ENCODE results near the gene PTPRF. TPM values are rescaled to one million over a fixed set of nuclear protein-coding genes. Genes with fewer than 3 reads are reported as not detected.

Gene PTPRF
- total RNA-seq, 2 donors from 2014 or later, result 7.4 to 27.7 TPM

DNA sequence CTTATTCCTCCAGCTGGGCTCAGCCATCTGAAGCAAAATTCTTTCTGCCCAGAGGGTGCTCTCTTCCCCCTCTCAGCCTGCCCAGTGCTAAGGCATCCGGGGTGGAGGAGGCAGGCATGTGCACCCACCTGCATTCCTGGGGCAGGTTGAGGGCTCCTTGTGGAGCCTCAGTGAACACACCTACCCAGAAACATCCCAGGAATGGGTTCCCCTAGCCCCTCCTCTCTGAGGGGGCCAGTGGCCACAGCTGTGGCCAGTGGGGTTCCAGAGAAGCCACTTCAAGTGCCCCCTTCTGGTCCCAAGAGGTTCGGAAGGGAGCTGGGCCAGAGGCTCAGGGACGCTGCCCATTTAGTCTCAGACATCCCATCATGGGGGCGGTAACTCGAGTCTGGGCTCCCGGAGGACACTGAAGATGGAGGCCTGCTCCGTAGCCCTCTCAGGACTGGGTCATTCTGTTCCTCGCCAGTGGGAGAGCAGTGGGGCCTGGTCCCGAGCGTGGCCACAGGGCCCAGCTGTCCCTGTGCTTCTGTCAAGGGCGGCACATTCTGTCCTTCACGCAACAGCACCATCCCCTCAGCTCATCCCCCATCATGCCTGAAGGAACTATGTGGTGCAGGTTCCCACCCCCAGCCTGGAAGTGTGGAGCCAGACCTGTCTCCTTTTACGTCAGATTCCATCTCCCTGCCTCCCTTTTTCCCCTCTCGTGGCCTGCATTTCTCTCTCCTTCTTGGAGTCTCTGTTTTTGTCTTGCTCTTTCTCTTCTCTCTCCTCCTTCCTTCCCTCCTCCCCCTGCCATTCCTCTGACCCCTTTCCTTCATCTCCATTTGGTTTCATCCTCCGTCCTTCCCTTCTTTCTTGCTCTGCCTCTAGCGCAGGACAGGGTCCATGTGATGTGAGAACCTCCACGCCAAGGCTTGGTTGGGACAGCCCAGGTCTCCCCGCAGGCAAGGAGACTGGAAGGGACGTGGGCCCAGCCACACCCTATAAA is 69.6 kb downstream of the PTPRF start:
- no peaks in the 10 kb centered on the region for H3K4me1 ChIP-seq
- TF ChIP-seq, protein P1, sequence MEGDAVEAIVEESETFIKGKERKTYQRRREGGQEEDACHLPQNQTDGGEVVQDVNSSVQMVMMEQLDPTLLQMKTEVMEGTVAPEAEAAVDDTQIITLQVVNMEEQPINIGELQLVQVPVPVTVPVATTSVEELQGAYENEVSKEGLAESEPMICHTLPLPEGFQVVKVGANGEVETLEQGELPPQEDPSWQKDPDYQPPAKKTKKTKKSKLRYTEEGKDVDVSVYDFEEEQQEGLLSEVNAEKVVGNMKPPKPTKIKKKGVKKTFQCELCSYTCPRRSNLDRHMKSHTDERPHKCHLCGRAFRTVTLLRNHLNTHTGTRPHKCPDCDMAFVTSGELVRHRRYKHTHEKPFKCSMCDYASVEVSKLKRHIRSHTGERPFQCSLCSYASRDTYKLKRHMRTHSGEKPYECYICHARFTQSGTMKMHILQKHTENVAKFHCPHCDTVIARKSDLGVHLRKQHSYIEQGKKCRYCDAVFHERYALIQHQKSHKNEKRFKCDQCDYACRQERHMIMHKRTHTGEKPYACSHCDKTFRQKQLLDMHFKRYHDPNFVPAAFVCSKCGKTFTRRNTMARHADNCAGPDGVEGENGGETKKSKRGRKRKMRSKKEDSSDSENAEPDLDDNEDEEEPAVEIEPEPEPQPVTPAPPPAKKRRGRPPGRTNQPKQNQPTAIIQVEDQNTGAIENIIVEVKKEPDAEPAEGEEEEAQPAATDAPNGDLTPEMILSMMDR (IDR thresholded peaks at IDR 0.05), result no peak
- H3K27ac ChIP-seq, result no peak overlapping the region
- no peak for DNase-seq (ENCODE audit: low spot score)
- H3K36me3 ChIP-seq, result no peaks in the 10 kb centered on the region
- no peaks in the 10 kb centered on the region for H3K27me3 ChIP-seq
- H3K9me3 ChIP-seq, result no peaks in the 10 kb centered on the region
- H3K4me3 ChIP-seq, result no peak overlapping the region

DNA sequence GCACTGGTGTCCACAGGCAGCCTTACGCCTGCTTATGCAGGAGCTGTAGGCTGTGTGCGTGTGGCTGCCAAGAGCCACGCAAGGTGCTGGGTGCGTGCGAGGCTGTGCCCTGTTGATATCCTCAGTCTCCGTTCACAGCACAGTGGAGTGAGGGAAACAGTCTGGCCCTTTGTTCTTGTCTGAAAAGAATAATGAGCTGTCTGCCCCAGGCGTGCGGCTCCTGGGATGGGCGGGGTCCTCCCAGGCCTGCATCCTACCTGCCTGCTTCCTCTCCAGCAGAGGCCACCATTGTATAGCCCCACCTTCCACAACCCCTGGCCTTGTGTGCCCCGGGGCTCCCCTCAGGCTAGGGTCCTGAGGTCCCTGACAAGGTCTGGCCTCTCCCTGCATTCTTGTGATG is 72.3 kb downstream of the PTPRF start:
- no peak for DNase-seq (ENCODE audit: low spot score)
- H3K27me3 ChIP-seq, result no peaks in the 10 kb centered on the region
- H3K27ac ChIP-seq, result no peak overlapping the region
- no peaks in the 10 kb centered on the region for H3K9me3 ChIP-seq
- H3K4me1 ChIP-seq, result no peaks in the 10 kb centered on the region
- H3K4me3 ChIP-seq, result no peak overlapping the region
- TF ChIP-seq, protein P1 (IDR thresholded peaks at IDR 0.05), result no peak
- no peaks in the 10 kb centered on the region for H3K36me3 ChIP-seq

DNA sequence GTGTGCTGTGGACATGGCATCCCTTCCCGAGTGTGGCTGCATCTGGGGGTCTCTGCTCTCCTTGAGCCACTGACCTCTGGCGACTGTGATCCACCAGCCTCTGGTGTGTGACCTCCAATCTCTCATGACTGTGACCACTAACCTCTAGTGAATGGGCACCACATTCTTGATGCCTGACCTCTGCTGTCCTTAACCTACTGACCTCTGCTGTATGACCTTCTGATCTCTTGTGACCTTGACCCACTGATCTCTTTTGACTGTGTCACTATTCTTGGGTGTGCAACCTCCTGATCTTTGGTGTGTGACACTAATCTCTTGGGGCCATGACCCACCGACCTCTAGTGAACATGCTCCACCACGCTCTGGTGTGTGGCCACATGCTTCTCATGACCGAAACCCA is 73.5 kb downstream of the PTPRF start:
- H3K27me3 ChIP-seq, result no peaks in the 10 kb centered on the region
- H3K36me3 ChIP-seq, result no peaks in the 10 kb centered on the region
- TF ChIP-seq, protein P1 (IDR thresholded peaks at IDR 0.05), result no peak
- no peak for DNase-seq (ENCODE audit: low spot score)
- H3K4me1 ChIP-seq, result no peaks in the 10 kb centered on the region
- no peak overlapping the region for H3K4me3 ChIP-seq
- no peaks in the 10 kb centered on the region for H3K9me3 ChIP-seq
- H3K27ac ChIP-seq, result no peak overlapping the region

DNA sequence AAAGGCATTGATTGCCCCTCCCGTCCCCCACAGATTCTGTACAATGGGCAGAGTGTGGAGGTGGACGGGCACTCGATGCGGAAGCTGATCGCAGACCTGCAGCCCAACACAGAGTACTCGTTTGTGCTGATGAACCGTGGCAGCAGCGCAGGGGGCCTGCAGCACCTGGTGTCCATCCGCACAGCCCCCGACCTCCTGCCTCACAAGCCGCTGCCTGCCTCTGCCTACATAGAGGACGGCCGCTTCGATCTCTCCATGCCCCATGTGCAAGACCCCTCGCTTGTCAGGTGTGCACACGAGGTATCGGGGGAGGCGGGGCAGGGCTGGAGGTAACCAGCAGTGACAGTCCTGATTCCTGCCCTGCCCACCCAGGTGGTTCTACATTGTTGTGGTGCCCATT is 74.5 kb downstream of the PTPRF start:
- Histone ChIP-seq H3K4me1 (no peaks in the 10 kb centered on the region), H3K36me3 (peaks cover 2% of the 10 kb centered on the region), H3K27me3 (no peaks in the 10 kb centered on the region), H3K4me3 (no peak overlapping the region), H3K9me3 (no peaks in the 10 kb centered on the region), H3K27ac (no peak overlapping the region)
- no peak for DNase-seq (ENCODE audit: low spot score)
- TF ChIP-seq, protein P1 (IDR thresholded peaks at IDR 0.05), result no peak

DNA sequence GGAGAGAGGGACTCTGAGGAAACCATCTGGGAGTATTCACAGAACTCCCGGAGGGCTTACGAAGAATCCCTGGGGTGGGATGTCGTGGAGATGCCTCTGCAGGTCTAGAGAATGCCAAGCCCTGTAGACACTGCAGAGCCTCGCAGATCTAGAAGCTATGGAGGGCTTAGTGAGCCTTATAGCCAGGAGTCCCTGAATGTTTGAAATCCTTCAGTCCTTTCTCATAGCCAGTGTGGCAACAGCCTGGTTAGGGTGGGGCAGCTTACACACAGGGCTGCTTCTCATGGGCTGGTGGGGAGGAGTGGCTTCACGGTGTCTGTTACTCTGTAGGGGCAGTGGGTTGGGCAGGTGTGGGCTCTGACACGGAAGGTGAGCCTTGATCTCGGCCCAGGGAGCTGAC is 75.1 kb downstream of the PTPRF start:
- H3K9me3 ChIP-seq, result no peaks in the 10 kb centered on the region
- TF ChIP-seq, protein P1 (IDR thresholded peaks at IDR 0.05), result no peak
- H3K36me3 ChIP-seq, result peaks cover 4% of the 10 kb centered on the region

More for the DNA sequence above, 75.1 kb downstream of the PTPRF start:
- no peaks in the 10 kb centered on the region for H3K4me1 ChIP-seq
- DNase-seq (ENCODE audit: low spot score), result no peak
- H3K27me3 ChIP-seq, result no peaks in the 10 kb centered on the region
- H3K27ac ChIP-seq, result no peak overlapping the region
- H3K4me3 ChIP-seq, result no peak overlapping the region
